Colonic mucosa (tissue), 4 donors: ENCODE measurements around the gene RNF166. TPM values are rescaled to one million over a fixed set of nuclear protein-coding genes. Genes with fewer than 3 reads are reported as not detected.

Experiments used
- DNase-seq: peaks from one replicate; pipeline ENCODE4 v3.0.0-alpha.2; 2020
- H3K27ac ChIP-seq: fragments of 200-600 bp; one replicate; pipeline ENCODE4 v1.8.0; 2021
- H3K27me3 ChIP-seq: fragments of 200-600 bp; one replicate; pipeline ENCODE4 v1.8.0; 2021
- H3K36me3 ChIP-seq: fragments of 200-600 bp; one replicate; pipeline ENCODE4 v1.8.0; 2021
- H3K4me1 ChIP-seq: fragments of 200-600 bp; one replicate; pipeline ENCODE4 v1.8.0; 2021; ENCODE audit warnings: mild to moderate bottlenecking
- H3K4me3 ChIP-seq: fragments of 200-600 bp; one replicate; pipeline ENCODE4 v1.8.0; 2021
- H3K9ac ChIP-seq, 2 donors: one replicate each; pipeline ENCODE4 v1.7.0; 2013; ENCODE audit warnings: control low read depth in 2 of 2, low read depth in 2 of 2, low read length in 2 of 2
- H3K9me3 ChIP-seq: fragments of 200-600 bp; one replicate; pipeline ENCODE4 v1.8.0; 2021
- CTCF ChIP-seq: fragments of 200-600 bp; IDR thresholded peaks from one replicate; pipeline ENCODE4 v1.8.0; 2022; ENCODE audit warnings: antibody characterized with exemption, mild to moderate bottlenecking
- intact Hi-C: fragments of 100-400 bp; cut with DNase I; formaldehyde crosslinking; loops from one replicate; pipeline ENCODE4 v1.14.1; 2022
- total RNA-seq, 2 donors: library from RNA; stranded (reverse); fragmentation: NEBNext Ultra II Directional in 1 of 2; extraction: Animal tissue kit (Norgen Biotek cat#: 25700) in 1 of 2; gene quantifications; one replicate each; pipeline ENCODE4 v1.2.1, GENCODE V29; 2021
- donor health status: healthy.
- donor health status: DM: no; HTN: no; CAD: no.
- donor health status: DM: no; HTN: no; CAD: no.

Gene RNF166
- total RNA-seq, 2 donors from 2014 or later: 9.2 to 9.3 TPM

GRCh38 chr16:88724855-88725555 lies 18.8 kb upstream of the RNF166 start:
- Histone ChIP-seq H3K9me3 (no peaks in the 10 kb centered on the region), H3K4me1 (no peaks in the 10 kb centered on the region), H3K27ac (no peak overlapping the region), H3K9ac (no peak overlapping the region), H3K36me3 (peaks cover 48% of the 10 kb centered on the region), H3K27me3 (no peaks in the 10 kb centered on the region), H3K4me3 (no peak overlapping the region)
- intact Hi-C loops: no loop called here
- TF ChIP-seq CTCF: no peak
- no peak for DNase-seq

GRCh38 chr16:88723911-88724310 lies 17.7 kb upstream of the RNF166 start:
- Histone ChIP-seq H3K27me3 (no peaks in the 10 kb centered on the region), H3K9ac (no peak overlapping the region), H3K27ac (no peak overlapping the region), H3K4me1 (no peaks in the 10 kb centered on the region), H3K4me3 (no peak overlapping the region), H3K9me3 (no peaks in the 10 kb centered on the region), H3K36me3 (peaks cover 48% of the 10 kb centered on the region)
- no peak for DNase-seq
- intact Hi-C loops: no loop called here
- TF ChIP-seq CTCF: no peak

GRCh38 chr16:88723507-88723887 lies 17.3 kb upstream of the RNF166 start:
- H3K36me3 ChIP-seq: peaks cover 48% of the 10 kb centered on the region
- DNase-seq: no peak
- H3K27ac ChIP-seq: no peak overlapping the region
- intact Hi-C loops: no loop called here
- no peaks in the 10 kb centered on the region for H3K9me3 ChIP-seq
- no peaks in the 10 kb centered on the region for H3K4me1 ChIP-seq
- no peak for TF ChIP-seq CTCF
- no peak overlapping the region for H3K9ac ChIP-seq
- H3K27me3 ChIP-seq: no peaks in the 10 kb centered on the region
- H3K4me3 ChIP-seq: no peak overlapping the region

GRCh38 chr16:88722784-88723506 lies 16.7 kb upstream of the RNF166 start:
- DNase-seq: no peak
- Histone ChIP-seq H3K4me3 (no peak overlapping the region), H3K9me3 (no peaks in the 10 kb centered on the region), H3K4me1 (no peaks in the 10 kb centered on the region), H3K27ac (no peak overlapping the region), H3K27me3 (no peaks in the 10 kb centered on the region), H3K36me3 (peaks cover 48% of the 10 kb centered on the region), H3K9ac (no peak overlapping the region)
- intact Hi-C loops: no loop called here
- TF ChIP-seq CTCF: no peak

GRCh38 chr16:88721815-88722755 lies 15.9 kb upstream of the RNF166 start:
- Histone ChIP-seq H3K27me3 (no peaks in the 10 kb centered on the region), H3K36me3 (peaks cover 46% of the 10 kb centered on the region), H3K9me3 (no peaks in the 10 kb centered on the region), H3K4me3 (no peak overlapping the region), H3K27ac (no peak overlapping the region), H3K4me1 (no peaks in the 10 kb centered on the region), H3K9ac (no peak overlapping the region)
- intact Hi-C loops: no loop called here
- TF ChIP-seq CTCF: no peak
- DNase-seq: no peak
